CD4-positive, alpha-beta T cell (primary cell): ENCODE data around the gene GALNTL6. TPM values are rescaled to one million over a fixed set of nuclear protein-coding genes. Genes with fewer than 3 reads are reported as not detected.
"Not testable (repeated sequence)": the region's sequence is repeated elsewhere in the genome, so short reads cannot be mapped to it uniquely, and the experiment has no call there.

Experiments used
- ATAC-seq: fragments of 200-7000 bp; cut with Tn5 transposase; one replicate; pipeline ENCODE4 v1.10.0; 2022; ENCODE audit warnings: mild to moderate bottlenecking; ENCODE audit not compliant: poor library complexity
- CTCF ChIA-PET: fragments of 350-600 bp; sonication (Branson Sonifier 250); formaldehyde crosslinking; loops from one replicate; lab custom pipeline; 2021; ENCODE audit warnings: antibody characterized with exemption, inconsistent platforms; lab: Charles Lee
- POLR2A ChIA-PET: fragments of 350-600 bp; sonication (Branson Sonifier 250); formaldehyde crosslinking; loops from one replicate; lab custom pipeline; 2021; ENCODE audit warnings: antibody characterized with exemption, inconsistent platforms; lab: Charles Lee
- DNase-seq, 14 experiments: peaks; one replicate each; pipeline ENCODE4 v3.0.0-alpha.2; 2013 to 2020; ENCODE audit warnings: mixed read lengths in 2 of 14
- H3K27ac ChIP-seq, 2 donors: one replicate each; pipeline versions ENCODE4 v1.5.1 to v1.7.0; 2013; ENCODE audit warnings: low read length in 2 of 2, low read depth in 1 of 2, mild to moderate bottlenecking in 1 of 2
- H3K27me3 ChIP-seq, 2 experiments: 1 replicate in 1 of 2; 2 replicates in 1 of 2; pipeline versions ENCODE4 v1.6.1 to v1.7.0; 2013; ENCODE audit warnings: low read length in 2 of 2, control low read depth in 1 of 2, mild to moderate bottlenecking in 1 of 2, moderate library complexity in 1 of 2; ENCODE audit not compliant: insufficient read depth in 2 of 2, control insufficient read depth in 1 of 2
- H3K36me3 ChIP-seq: one replicate; pipeline ENCODE4 v1.6.1; 2013; ENCODE audit warnings: low read length, control low read depth; ENCODE audit not compliant: insufficient read depth
- H3K4me1 ChIP-seq: one replicate; pipeline ENCODE4 v1.6.1; 2013; ENCODE audit warnings: low read length, control low read depth; ENCODE audit not compliant: insufficient read depth
- H3K4me3 ChIP-seq: one replicate; pipeline ENCODE4 v1.5.1; 2013; ENCODE audit warnings: mild to moderate bottlenecking, low read length, moderate library complexity
- H3K9me3 ChIP-seq, 2 experiments: 1 replicate in 1 of 2; 2 replicates in 1 of 2; pipeline versions ENCODE4 v1.6.1 to v1.7.0; 2013; ENCODE audit warnings: low read length in 2 of 2, mild to moderate bottlenecking in 2 of 2, control low read depth in 1 of 2, moderate library complexity in 1 of 2; ENCODE audit not compliant: control insufficient read depth in 1 of 2, insufficient read depth in 1 of 2
- H3K27ac Mint-ChIP-seq: one replicate; pipeline ENCODE4 v1.8.0; 2020; ENCODE audit warnings: mixed read lengths
- H3K27me3 Mint-ChIP-seq: one replicate; pipeline ENCODE4 v1.8.0; 2021; ENCODE audit warnings: mixed read lengths
- H3K36me3 Mint-ChIP-seq: one replicate; pipeline ENCODE4 v1.8.0; 2021; ENCODE audit warnings: low read depth, mixed read lengths
- H3K4me1 Mint-ChIP-seq: one replicate; pipeline ENCODE4 v1.8.0; 2021; ENCODE audit warnings: low read depth, mixed read lengths
- H3K4me3 Mint-ChIP-seq: one replicate; pipeline ENCODE4 v1.8.0; 2020; ENCODE audit warnings: mild to moderate bottlenecking, mixed read lengths
- H3K9me3 Mint-ChIP-seq: one replicate; pipeline ENCODE4 v1.8.0; 2020; ENCODE audit warnings: mixed read lengths
- CTCF ChIP-seq: fragments of 200-600 bp; IDR thresholded peaks from one replicate; pipeline ENCODE4 v1.8.0; 2022; ENCODE audit warnings: antibody characterized with exemption, mild to moderate bottlenecking
- intact Hi-C, 2 experiments: fragments of 100-400 bp; cut with DNase I in 1 of 2; cut with micrococcal nuclease in 1 of 2; formaldehyde crosslinking; loops; one replicate each; pipeline versions ENCODE4 v1.15.1 to v1.9.0; 2023 to 2025; cut with DNase I, micrococcal nuclease
- total RNA-seq, 174 experiments: library from RNA in 2 of 174; stranded (reverse) in 2 of 174; gene quantifications; one replicate each; pipeline ENCODE4 v1.2.3 and lab custom pipeline; 2021 to 2026

GALNTL6 gene
- total RNA-seq, 2 experiments from 2014 or later = not detected

- H3K36me3 Mint-ChIP-seq = no peaks in the 10 kb centered on the region
- POLR2A ChIA-PET = no interaction called here
- no peak overlapping the region for H3K4me3 Mint-ChIP-seq
Measured at GRCh38 chr4:172793565-172794306, 980.5 kb downstream of the GALNTL6 start.

GRCh38 chr4:172794307-172794703, 981.1 kb downstream of the GALNTL6 start:
- no peaks in the 10 kb centered on the region for H3K27me3 Mint-ChIP-seq
- Histone ChIP-seq H3K9me3 (peaks cover 0 to 5% of the 10 kb centered on the region in 2 experiments), H3K27me3 (no peaks in the 10 kb centered on the region), H3K27ac (no peak overlapping the region), H3K4me3 (no peak overlapping the region), H3K36me3 (no peaks in the 10 kb centered on the region), H3K4me1 (no peaks in the 10 kb centered on the region)
- H3K27ac Mint-ChIP-seq = no peak overlapping the region
- H3K4me3 Mint-ChIP-seq = no peak overlapping the region
- no peaks in the 10 kb centered on the region for H3K36me3 Mint-ChIP-seq
- intact Hi-C loops = no loop called here
- H3K9me3 Mint-ChIP-seq = no peaks in the 10 kb centered on the region
- TF ChIP-seq CTCF = no peak
- no peaks in the 10 kb centered on the region for H3K4me1 Mint-ChIP-seq
- ChIA-PET CTCF (no interaction called here), POLR2A (no interaction called here)
- ATAC-seq (no peak), DNase-seq (no peak)

More at GRCh38 chr4:172793565-172794306, 980.5 kb downstream of the GALNTL6 start:
- CTCF ChIA-PET = no interaction called here
- no peaks in the 10 kb centered on the region for H3K4me1 ChIP-seq
- TF ChIP-seq CTCF = no peak
- H3K4me3 ChIP-seq = no peak overlapping the region
- no peaks in the 10 kb centered on the region for H3K9me3 Mint-ChIP-seq
- DNase-seq (no peak), ATAC-seq (no peak)
- H3K27ac Mint-ChIP-seq = no peak overlapping the region
- H3K4me1 Mint-ChIP-seq = no peaks in the 10 kb centered on the region
- no peaks in the 10 kb centered on the region for H3K27me3 Mint-ChIP-seq
- H3K36me3 ChIP-seq = no peaks in the 10 kb centered on the region
- H3K27me3 ChIP-seq = no peaks in the 10 kb centered on the region
- intact Hi-C loops = no loop called here
- H3K27ac ChIP-seq = no peak overlapping the region
- H3K9me3 ChIP-seq = peaks cover 0 to 5% of the 10 kb centered on the region in 2 experiments

GRCh38 chr4:172797281-172797680, 984.1 kb downstream of the GALNTL6 start:
- H3K4me3 ChIP-seq, H3K4me1 Mint-ChIP-seq, H3K4me1 ChIP-seq, intact Hi-C loops, H3K27ac ChIP-seq, H3K4me3 Mint-ChIP-seq, H3K36me3 Mint-ChIP-seq, H3K27me3 Mint-ChIP-seq, CTCF ChIA-PET, POLR2A ChIA-PET, DNase-seq, H3K9me3 ChIP-seq, ATAC-seq, H3K27me3 ChIP-seq, H3K9me3 Mint-ChIP-seq, H3K27ac Mint-ChIP-seq, H3K36me3 ChIP-seq: not testable (repeated sequence)

- no peak for TF ChIP-seq CTCF
- DNase-seq (no peak), ATAC-seq (no peak)
- Histone ChIP-seq H3K27ac (no peak overlapping the region), H3K27me3 (no peaks in the 10 kb centered on the region), H3K9me3 (peaks cover 0 to 5% of the 10 kb centered on the region in 2 experiments), H3K4me1 (no peaks in the 10 kb centered on the region), H3K36me3 (no peaks in the 10 kb centered on the region), H3K4me3 (no peak overlapping the region)
- Mint-ChIP-seq H3K4me3 (no peak overlapping the region), H3K4me1 (no peaks in the 10 kb centered on the region), H3K27ac (no peak overlapping the region), H3K27me3 (peaks cover 10% of the 10 kb centered on the region), H3K9me3 (no peaks in the 10 kb centered on the region), H3K36me3 (no peaks in the 10 kb centered on the region)
- POLR2A ChIA-PET = no interaction called here
- CTCF ChIA-PET = no interaction called here
- intact Hi-C loops = no loop called here
Measured at GRCh38 chr4:172802032-172802431, 988.8 kb downstream of the GALNTL6 start.
